ENCODE measurements around the gene PAFAH1B1. TPM values are rescaled to one million over a fixed set of nuclear protein-coding genes. Genes with fewer than 3 reads are reported as not detected.

Gene PAFAH1B1
- polyA plus RNA-seq (2011; rRNA removed) (197 and 204 TPM in 2 replicates), polyA plus RNA-seq (2017; fragmentation: RNase III; extraction: RNeasy Plus Mini Kit Qiagen cat#74134 plus additional on column Dnase treatment) (122 to 132 TPM (median 125 TPM) in 3 replicates), polyA minus RNA-seq (2011; rRNA and poly(A)+ RNA removed) (161 and 170 TPM in 2 replicates)
- polyA plus RNA-seq (2012; cell fraction: cytosol; rRNA removed) = 54.8 and 59.1 TPM in 2 replicates
- 30.9 and 49.5 TPM in 2 replicates for polyA plus RNA-seq (2012; cell fraction: nucleus; rRNA removed)

DNA sequence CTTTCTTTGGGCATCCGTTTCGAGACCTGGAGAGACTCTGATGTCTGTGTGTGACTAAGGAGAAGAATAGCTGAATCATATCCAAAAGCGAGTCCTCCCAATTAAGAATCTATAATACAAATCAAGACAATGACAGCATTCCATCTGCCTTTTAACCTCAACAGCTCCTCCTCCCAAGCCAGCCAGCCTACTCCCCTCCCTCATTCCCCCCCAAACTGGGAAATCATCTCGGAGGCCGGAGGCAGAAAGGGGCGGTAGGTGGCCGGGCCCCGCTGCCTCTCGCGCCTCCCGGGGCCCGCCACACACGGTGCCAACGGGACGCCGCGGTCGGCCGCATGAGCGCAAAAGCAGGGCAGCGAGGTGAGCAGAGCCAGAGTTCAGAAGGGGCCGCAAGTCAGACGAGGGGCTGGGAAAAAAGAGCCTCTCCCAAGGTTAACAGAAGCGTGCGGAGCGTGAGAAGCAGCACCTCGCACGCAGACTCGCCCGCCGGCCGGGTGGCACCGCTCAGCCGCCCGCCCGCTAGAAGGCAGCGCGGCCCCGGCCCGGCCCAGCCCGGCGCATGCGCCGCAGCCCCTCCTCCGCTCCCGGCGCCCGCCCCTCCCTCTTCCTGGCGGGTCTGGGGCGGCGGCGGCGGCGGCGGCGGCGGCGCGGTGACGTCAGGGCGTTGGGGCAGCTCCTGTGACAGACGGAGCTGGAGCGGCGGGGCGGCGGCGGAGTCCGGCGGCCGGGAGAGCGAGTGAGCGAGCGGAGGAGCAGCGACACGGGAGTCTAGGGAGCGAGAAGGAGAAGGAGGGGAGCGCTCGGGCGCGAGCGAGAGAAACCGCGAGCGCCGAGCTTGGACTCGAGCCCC, at the start of gene PAFAH1B1:
TSS of gene PAFAH1B1 (plus strand) at position 684 of the 850 bp plus-strand sequence. CDS start 44,635 bp downstream, outside the sequence.
- H3K4me1 ChIP-seq = peaks cover 37% of the 10 kb centered on the region
- POLR2A ChIA-PET = interaction anchor here (0.5 to 2.7 kb wide), 19 partner anchors 8 to 353 kb away, joined by 3 to 31 read pairs (median 4); partner anchors contain the start of gene METTL16
- FAIRE-seq (no peak), DNase-seq (ENCODE audit: low read depth in 1 of 2, low spot score in 1 of 2) (peak; percentile 92 to 95), ATAC-seq (peak; percentile 84 to 85)
- peak within 1 kb of the TSS; percentile 84 for H3K4me3 ChIP-seq
- WGBS (ENCODE audit: missing lambda C conversion rate) = 2% methylated on average over 50 of the region's 86 CpGs
- peak within 1 kb of the TSS; percentile 98 for H3K27ac ChIP-seq
- CTCF ChIA-PET = interaction anchor here (0.6 to 2.4 kb wide), 7 partner anchors 17 to 144 kb away, joined by 3 to 7 read pairs (median 3); no protein-coding TSS in a partner anchor
- no peaks in the 10 kb centered on the region for H3K9me3 ChIP-seq
- H3K4me2 ChIP-seq = peak within 1 kb of the TSS; percentile 91
- peak; percentile 51 for TF ChIP-seq MAFK (IDR thresholded peaks at IDR 0.05; ENCODE audit: partially characterized antibody)
- peak; percentile 32 for TF ChIP-seq SMC3 (IDR thresholded peaks at IDR 0.05)
- TF ChIP-seq ZC3H11A (IDR thresholded peaks at IDR 0.05) = 0 out of 2 replicates have a peak, but pooled peaks have one; percentile 6
- TF ChIP-seq ZSCAN20 (CRISPR knock-in tag; IDR thresholded peaks at IDR 0.05) = no peak
- TF ChIP-seq TFCP2L1 (CRISPR knock-in tag; IDR thresholded peaks at IDR 0.05) = peak; percentile 95
- TF ChIP-seq NPAS2 (CRISPR knock-in tag; IDR thresholded peaks at IDR 0.05; ENCODE audit: borderline replicate concordance) = no peak
- peak; percentile 31; the same call in 1 of the 2 replicates for TF ChIP-seq PBX3 (IDR thresholded peaks at IDR 0.05)
- TF ChIP-seq, protein P1, sequence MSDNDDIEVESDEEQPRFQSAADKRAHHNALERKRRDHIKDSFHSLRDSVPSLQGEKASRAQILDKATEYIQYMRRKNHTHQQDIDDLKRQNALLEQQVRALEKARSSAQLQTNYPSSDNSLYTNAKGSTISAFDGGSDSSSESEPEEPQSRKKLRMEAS (IDR thresholded peaks at IDR 0.05) = peak; percentile 95
- TF ChIP-seq RAD21 (conservative IDR thresholded peaks at IDR 0.05 in 1 of 2, IDR thresholded peaks at IDR 0.05 in 1 of 2) = peak in 1 of 2 experiments; percentile 48; a peak in 3 of 5 replicates
- TF ChIP-seq RARB (CRISPR knock-in tag; IDR thresholded peaks at IDR 0.05) = peak; percentile 59; the same call in 1 of the 2 replicates
- TF ChIP-seq HOXB13 (CRISPR knock-in tag; IDR thresholded peaks at IDR 0.05; ENCODE audit: low read depth) = no peak
- TF ChIP-seq, protein P2, sequence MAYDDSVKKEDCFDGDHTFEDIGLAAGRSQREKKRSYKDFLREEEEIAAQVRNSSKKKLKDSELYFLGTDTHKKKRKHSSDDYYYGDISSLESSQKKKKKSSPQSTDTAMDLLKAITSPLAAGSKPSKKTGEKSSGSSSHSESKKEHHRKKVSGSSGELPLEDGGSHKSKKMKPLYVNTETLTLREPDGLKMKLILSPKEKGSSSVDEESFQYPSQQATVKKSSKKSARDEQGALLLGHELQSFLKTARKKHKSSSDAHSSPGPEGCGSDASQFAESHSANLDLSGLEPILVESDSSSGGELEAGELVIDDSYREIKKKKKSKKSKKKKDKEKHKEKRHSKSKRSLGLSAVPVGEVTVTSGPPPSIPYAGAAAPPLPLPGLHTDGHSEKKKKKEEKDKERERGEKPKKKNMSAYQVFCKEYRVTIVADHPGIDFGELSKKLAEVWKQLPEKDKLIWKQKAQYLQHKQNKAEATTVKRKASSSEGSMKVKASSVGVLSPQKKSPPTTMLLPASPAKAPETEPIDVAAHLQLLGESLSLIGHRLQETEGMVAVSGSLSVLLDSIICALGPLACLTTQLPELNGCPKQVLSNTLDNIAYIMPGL (CRISPR knock-in tag; IDR thresholded peaks at IDR 0.05; ENCODE audit: borderline replicate concordance) = peak; percentile 41; the same call in 1 of the 2 replicates
- TF ChIP-seq JUN (IDR thresholded peaks at IDR 0.05) = peak; percentile 83 to 93; a peak in 4 of 5 replicates
- TF ChIP-seq, protein P3, sequence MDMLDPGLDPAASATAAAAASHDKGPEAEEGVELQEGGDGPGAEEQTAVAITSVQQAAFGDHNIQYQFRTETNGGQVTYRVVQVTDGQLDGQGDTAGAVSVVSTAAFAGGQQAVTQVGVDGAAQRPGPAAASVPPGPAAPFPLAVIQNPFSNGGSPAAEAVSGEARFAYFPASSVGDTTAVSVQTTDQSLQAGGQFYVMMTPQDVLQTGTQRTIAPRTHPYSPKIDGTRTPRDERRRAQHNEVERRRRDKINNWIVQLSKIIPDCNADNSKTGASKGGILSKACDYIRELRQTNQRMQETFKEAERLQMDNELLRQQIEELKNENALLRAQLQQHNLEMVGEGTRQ (IDR thresholded peaks at IDR 0.05) = no peak
- TF ChIP-seq E2F6 (IDR thresholded peaks at IDR 0.05; ENCODE audit: borderline replicate concordance, low read depth) = peak; percentile 89
- TF ChIP-seq, protein P4, sequence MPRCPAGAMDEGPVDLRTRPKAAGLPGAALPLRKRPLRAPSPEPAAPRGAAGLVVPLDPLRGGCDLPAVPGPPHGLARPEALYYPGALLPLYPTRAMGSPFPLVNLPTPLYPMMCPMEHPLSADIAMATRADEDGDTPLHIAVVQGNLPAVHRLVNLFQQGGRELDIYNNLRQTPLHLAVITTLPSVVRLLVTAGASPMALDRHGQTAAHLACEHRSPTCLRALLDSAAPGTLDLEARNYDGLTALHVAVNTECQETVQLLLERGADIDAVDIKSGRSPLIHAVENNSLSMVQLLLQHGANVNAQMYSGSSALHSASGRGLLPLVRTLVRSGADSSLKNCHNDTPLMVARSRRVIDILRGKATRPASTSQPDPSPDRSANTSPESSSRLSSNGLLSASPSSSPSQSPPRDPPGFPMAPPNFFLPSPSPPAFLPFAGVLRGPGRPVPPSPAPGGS (IDR thresholded peaks at IDR 0.05) = peak; percentile 91
- TF ChIP-seq PHF8 (IDR thresholded peaks at IDR 0.05; ENCODE audit: borderline replicate concordance, low read depth) = peak; percentile 100
- TF ChIP-seq GATA3 (IDR thresholded peaks at IDR 0.05; ENCODE audit: borderline replicate concordance) = peak; percentile 41; the same call in 1 of the 2 replicates
- 0 out of 2 replicates have a peak, but pooled peaks have one; percentile 45 for TF ChIP-seq TP53 (CRISPR knock-in tag; IDR thresholded peaks at IDR 0.05)
- TF ChIP-seq HEYL (CRISPR knock-in tag; IDR thresholded peaks at IDR 0.05) = no peak
- peak; percentile 98 for TF ChIP-seq POLR2A (IDR thresholded peaks at IDR 0.05; ENCODE audit: low read length)
- TF ChIP-seq NR3C1 (IDR thresholded peaks at IDR 0.05) = no peak
- TF ChIP-seq JUNB (IDR thresholded peaks at IDR 0.05) = no peak
- 0 out of 2 replicates have a peak, but pooled peaks have one; percentile 29 for TF ChIP-seq MYC (IDR thresholded peaks at IDR 0.05; ENCODE audit: borderline replicate concordance, low read length)
- TF ChIP-seq, protein P5, sequence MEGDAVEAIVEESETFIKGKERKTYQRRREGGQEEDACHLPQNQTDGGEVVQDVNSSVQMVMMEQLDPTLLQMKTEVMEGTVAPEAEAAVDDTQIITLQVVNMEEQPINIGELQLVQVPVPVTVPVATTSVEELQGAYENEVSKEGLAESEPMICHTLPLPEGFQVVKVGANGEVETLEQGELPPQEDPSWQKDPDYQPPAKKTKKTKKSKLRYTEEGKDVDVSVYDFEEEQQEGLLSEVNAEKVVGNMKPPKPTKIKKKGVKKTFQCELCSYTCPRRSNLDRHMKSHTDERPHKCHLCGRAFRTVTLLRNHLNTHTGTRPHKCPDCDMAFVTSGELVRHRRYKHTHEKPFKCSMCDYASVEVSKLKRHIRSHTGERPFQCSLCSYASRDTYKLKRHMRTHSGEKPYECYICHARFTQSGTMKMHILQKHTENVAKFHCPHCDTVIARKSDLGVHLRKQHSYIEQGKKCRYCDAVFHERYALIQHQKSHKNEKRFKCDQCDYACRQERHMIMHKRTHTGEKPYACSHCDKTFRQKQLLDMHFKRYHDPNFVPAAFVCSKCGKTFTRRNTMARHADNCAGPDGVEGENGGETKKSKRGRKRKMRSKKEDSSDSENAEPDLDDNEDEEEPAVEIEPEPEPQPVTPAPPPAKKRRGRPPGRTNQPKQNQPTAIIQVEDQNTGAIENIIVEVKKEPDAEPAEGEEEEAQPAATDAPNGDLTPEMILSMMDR (IDR thresholded peaks at IDR 0.05) = peak; percentile 23; the same call in 1 of the 3 replicates
- no peak for TF ChIP-seq FOSL2 (IDR thresholded peaks at IDR 0.05)
- TF ChIP-seq FOSL2 (CRISPR knock-in tag; IDR thresholded peaks at IDR 0.05) = 0 out of 2 replicates have a peak, but pooled peaks have one; percentile 43
- TF ChIP-seq RFX5 (IDR thresholded peaks at IDR 0.05) = peak; percentile 41; the same call in 1 of the 2 replicates
- TF ChIP-seq, protein P6, sequence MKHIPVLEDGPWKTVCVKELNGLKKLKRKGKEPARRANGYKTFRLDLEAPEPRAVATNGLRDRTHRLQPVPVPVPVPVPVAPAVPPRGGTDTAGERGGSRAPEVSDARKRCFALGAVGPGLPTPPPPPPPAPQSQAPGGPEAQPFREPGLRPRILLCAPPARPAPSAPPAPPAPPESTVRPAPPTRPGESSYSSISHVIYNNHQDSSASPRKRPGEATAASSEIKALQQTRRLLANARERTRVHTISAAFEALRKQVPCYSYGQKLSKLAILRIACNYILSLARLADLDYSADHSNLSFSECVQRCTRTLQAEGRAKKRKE (CRISPR knock-in tag; IDR thresholded peaks at IDR 0.05; ENCODE audit: low read depth) = peak; percentile 58; the same call in 1 of the 2 replicates
